ENCODE data around the gene COPS7B.
A peak's percentile ranks its signal among the peaks of the same experiment; 100 is the strongest.

- TF ChIP-seq CTCF (IDR thresholded peaks at IDR 0.05) (no peak), MAX (IDR thresholded peaks at IDR 0.05) (no peak), CBX8 (IDR thresholded peaks at IDR 0.05) (no peak), REST (IDR thresholded peaks at IDR 0.05) (peak; percentile 56; the same call in 1 of the 2 replicates), EP300 (IDR thresholded peaks at IDR 0.05) (no peak), HOXA7 (CRISPR knock-in tag; IDR thresholded peaks at IDR 0.05) (no peak), POLR2A (IDR thresholded peaks at IDR 0.05; ENCODE audit: low read length) (no peak), MYC (IDR thresholded peaks at IDR 0.05; ENCODE audit: borderline replicate concordance, low read length) (no peak), JUN (IDR thresholded peaks at IDR 0.05) (no peak), FOSL2 (IDR thresholded peaks at IDR 0.05) (no peak), FOSL2 (CRISPR knock-in tag; IDR thresholded peaks at IDR 0.05) (no peak), ZFP36 (IDR thresholded peaks at IDR 0.05; ENCODE audit: borderline replicate concordance, partially characterized antibody) (no peak), PHF8 (IDR thresholded peaks at IDR 0.05; ENCODE audit: borderline replicate concordance, low read depth) (no peak)
Observed at GRCh38 chr2:231780123-231780908, 5.9 kb upstream of the COPS7B start.

Measured in A549 (cell line).